GM08714 (cell line): ENCODE data around the gene CACNG4.

Experiments used
- H3K4me3 ChIP-seq: fragments of 200-500 bp; sonication (Bioruptor generic); 2 replicates; pipeline ENCODE4 v1.5.1; 2014; ENCODE audit warnings: mild to moderate bottlenecking, low read length, inconsistent platforms
- ZNF274 ChIP-seq: IDR thresholded peaks from 2 replicates; pipeline ENCODE4 v1.6.1; 2012; ENCODE audit warnings: mild to moderate bottlenecking, low read depth, low read length

CACNG4 gene

GRCh38 chr17:67050471-67051154 is 86.1 kb downstream of the CACNG4 start:
- H3K4me3 ChIP-seq = no peak overlapping the region
- TF ChIP-seq ZNF274 = no peak

- no peak for TF ChIP-seq ZNF274
Measured at GRCh38 chr17:67051155-67051538, 86.6 kb downstream of the CACNG4 start.

GRCh38 chr17:67051837-67052236 is 87.3 kb downstream of the CACNG4 start:
- H3K4me3 ChIP-seq = no peak overlapping the region
- TF ChIP-seq ZNF274 = no peak

More at GRCh38 chr17:67051155-67051538, 86.6 kb downstream of the CACNG4 start:
- no peak overlapping the region for H3K4me3 ChIP-seq

GRCh38 chr17:67052720-67053437 is 88.4 kb downstream of the CACNG4 start:
- TF ChIP-seq ZNF274 = no peak
- no peak overlapping the region for H3K4me3 ChIP-seq

- no peak for TF ChIP-seq ZNF274
- H3K4me3 ChIP-seq = no peak overlapping the region
Measured at GRCh38 chr17:67053438-67054000, 89.0 kb downstream of the CACNG4 start.

GRCh38 chr17:67054011-67054591 is 89.6 kb downstream of the CACNG4 start:
- no peak for TF ChIP-seq ZNF274
- H3K4me3 ChIP-seq = no peak overlapping the region

- no peak for TF ChIP-seq ZNF274
Measured at GRCh38 chr17:67054608-67055007, 90.1 kb downstream of the CACNG4 start.

GRCh38 chr17:67055041-67055443 is 90.5 kb downstream of the CACNG4 start:
- no peak overlapping the region for H3K4me3 ChIP-seq
- TF ChIP-seq ZNF274 = no peak

More at GRCh38 chr17:67054608-67055007, 90.1 kb downstream of the CACNG4 start:
- no peak overlapping the region for H3K4me3 ChIP-seq

- TF ChIP-seq ZNF274 = no peak
Measured at GRCh38 chr17:67055811-67056745, 91.6 kb downstream of the CACNG4 start.

GRCh38 chr17:67056746-67057490 is 92.4 kb downstream of the CACNG4 start:
- H3K4me3 ChIP-seq = no peak overlapping the region

More at GRCh38 chr17:67055811-67056745, 91.6 kb downstream of the CACNG4 start:
- H3K4me3 ChIP-seq = no peak overlapping the region

GRCh38 chr17:67058036-67058435 is 93.5 kb downstream of the CACNG4 start:
- no peak for TF ChIP-seq ZNF274
- no peak overlapping the region for H3K4me3 ChIP-seq

More at GRCh38 chr17:67056746-67057490, 92.4 kb downstream of the CACNG4 start:
- TF ChIP-seq ZNF274 = no peak

GRCh38 chr17:67059372-67059771 is 94.9 kb downstream of the CACNG4 start:
- no peak for TF ChIP-seq ZNF274
- H3K4me3 ChIP-seq = no peak overlapping the region

- no peak for TF ChIP-seq ZNF274
- no peak overlapping the region for H3K4me3 ChIP-seq
Measured at GRCh38 chr17:67063141-67063540, 98.6 kb downstream of the CACNG4 start.

- no peak for TF ChIP-seq ZNF274
- no peak overlapping the region for H3K4me3 ChIP-seq
Measured at GRCh38 chr17:67066717-67067116, 102.2 kb downstream of the CACNG4 start.
